ENCODE data around the gene ADD1. TPM values are rescaled to one million over a fixed set of nuclear protein-coding genes. Genes with fewer than 3 reads are reported as not detected.

Gene ADD1
- total and polyA plus RNA-seq, 9 donors, result 165 to 216 (median 177) TPM

DNA sequence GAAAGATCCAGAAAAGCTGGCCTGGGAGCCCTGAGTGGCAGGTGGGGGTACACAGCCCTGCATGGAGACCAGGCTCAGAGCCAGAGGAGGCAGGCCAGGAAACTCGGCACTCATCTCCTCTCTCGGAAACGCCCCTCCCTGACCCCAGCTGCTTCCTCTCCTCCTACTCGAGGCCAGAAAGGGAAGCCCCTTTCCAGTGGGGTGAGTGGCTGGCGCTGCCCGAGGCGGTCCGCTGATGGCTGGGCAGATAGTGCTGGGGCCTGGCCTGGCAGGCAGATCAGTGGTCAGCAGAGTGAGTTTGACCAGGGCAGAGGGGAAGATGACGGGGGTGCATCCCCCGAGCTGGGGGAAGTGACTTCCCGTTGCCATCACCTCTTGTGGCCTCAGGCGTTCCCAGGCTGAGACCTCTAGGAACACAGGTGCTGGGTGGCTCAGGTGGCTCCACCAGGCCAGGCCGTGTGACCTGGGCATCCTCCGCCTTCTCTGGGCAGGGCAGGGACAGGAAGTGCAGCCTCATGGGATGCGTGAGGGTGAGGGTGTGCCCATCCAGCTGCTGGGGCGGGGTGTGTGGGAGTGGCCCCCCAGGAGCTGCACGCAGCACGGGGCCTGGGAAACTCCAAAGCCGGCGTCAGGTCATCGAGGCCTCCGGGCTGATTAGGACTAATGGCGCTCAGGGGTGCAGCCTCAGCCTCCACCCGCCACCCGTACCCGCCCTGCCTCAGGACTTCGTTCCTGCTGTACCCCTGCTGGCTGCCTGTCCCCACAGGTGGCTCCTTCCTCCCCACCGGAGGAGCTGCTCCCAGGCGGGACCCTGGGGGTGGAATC is 45.0 kb upstream of the ADD1 start:
- Histone ChIP-seq H3K4me3 (ENCODE audit: low read length) (peak overlapping the region; percentile 14), H3K36me3 (ENCODE audit: control insufficient read depth, insufficient read depth, low read length) (no peaks in the 10 kb centered on the region), H3K4me1 (ENCODE audit: control insufficient read depth, insufficient read depth, low read length) (peaks cover 94% of the 10 kb centered on the region), H3K27me3 (ENCODE audit: control insufficient read depth, insufficient read depth, low read length) (peaks cover 3% of the 10 kb centered on the region), H3K9me3 (replicated peaks; ENCODE audit: control insufficient read depth, low read depth, low read length) (no peaks in the 10 kb centered on the region), H3K27ac (ENCODE audit: low read length) (peak overlapping the region; percentile 97)
- WGBS (ENCODE audit: insufficient coverage), result 27% methylated on average over 8 of the region's 29 CpGs
- DNase-seq, result peak; percentile 90

DNA sequence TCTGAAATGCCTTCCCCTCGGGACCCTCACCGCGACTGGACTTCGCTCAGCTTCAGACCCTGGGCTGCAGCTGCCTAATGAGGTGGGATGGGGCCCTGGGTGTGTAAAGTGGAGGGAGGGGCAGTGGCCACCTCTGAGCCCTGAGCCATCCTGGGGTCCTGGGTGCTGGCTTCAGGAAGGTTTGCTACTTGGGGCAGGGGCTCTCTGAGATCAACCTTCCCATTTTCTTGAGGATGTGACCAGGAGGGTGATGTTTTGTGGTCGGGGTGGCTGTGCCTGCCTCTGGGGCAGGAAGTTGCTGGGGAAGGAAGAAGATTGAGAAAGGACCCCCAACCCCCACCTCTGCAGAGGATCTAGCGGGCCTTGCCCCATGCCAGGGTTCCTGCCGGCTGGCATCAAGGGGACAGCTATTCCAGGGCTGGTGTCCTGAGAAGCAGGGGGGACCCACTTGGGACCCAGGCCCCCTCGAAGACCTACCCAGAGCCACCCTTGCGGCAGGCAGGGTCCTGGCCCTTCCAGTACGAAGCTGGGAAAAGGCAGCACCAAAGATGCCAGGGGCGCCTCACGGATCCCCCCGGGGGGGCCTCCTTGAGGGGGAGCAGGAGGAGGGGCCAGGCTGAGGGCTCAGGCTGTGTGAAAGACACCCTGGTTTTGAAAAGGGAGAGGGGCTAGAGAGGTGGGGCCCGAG is 44.3 kb upstream of the ADD1 start:
- Histone ChIP-seq H3K27ac (ENCODE audit: low read length) (peak overlapping the region; percentile 97), H3K36me3 (ENCODE audit: control insufficient read depth, insufficient read depth, low read length) (no peaks in the 10 kb centered on the region), H3K27me3 (ENCODE audit: control insufficient read depth, insufficient read depth, low read length) (no peaks in the 10 kb centered on the region), H3K9me3 (replicated peaks; ENCODE audit: control insufficient read depth, low read depth, low read length) (no peaks in the 10 kb centered on the region), H3K4me1 (ENCODE audit: control insufficient read depth, insufficient read depth, low read length) (peaks cover 93% of the 10 kb centered on the region), H3K4me3 (ENCODE audit: low read length) (peak overlapping the region; percentile 4)
- peak; percentile 28 for DNase-seq
- 44% methylated on average over 11 of the region's 14 CpGs for WGBS (ENCODE audit: insufficient coverage)

GRCh38 chr4:2799971-2800690 is 43.5 kb upstream of the ADD1 start:
- peak overlapping the region; percentile 4 for H3K4me3 ChIP-seq (ENCODE audit: low read length)
- peak overlapping the region; percentile 97 for H3K27ac ChIP-seq (ENCODE audit: low read length)
- no peaks in the 10 kb centered on the region for H3K36me3 ChIP-seq (ENCODE audit: control insufficient read depth, insufficient read depth, low read length)
- peak; percentile 29 for DNase-seq
- no peaks in the 10 kb centered on the region for H3K9me3 ChIP-seq (replicated peaks; ENCODE audit: control insufficient read depth, low read depth, low read length)
- no peaks in the 10 kb centered on the region for H3K27me3 ChIP-seq (ENCODE audit: control insufficient read depth, insufficient read depth, low read length)
- WGBS (ENCODE audit: insufficient coverage), result 50% methylated on average over 22 of the region's 23 CpGs
- H3K4me1 ChIP-seq (ENCODE audit: control insufficient read depth, insufficient read depth, low read length), result peaks cover 93% of the 10 kb centered on the region

DNA sequence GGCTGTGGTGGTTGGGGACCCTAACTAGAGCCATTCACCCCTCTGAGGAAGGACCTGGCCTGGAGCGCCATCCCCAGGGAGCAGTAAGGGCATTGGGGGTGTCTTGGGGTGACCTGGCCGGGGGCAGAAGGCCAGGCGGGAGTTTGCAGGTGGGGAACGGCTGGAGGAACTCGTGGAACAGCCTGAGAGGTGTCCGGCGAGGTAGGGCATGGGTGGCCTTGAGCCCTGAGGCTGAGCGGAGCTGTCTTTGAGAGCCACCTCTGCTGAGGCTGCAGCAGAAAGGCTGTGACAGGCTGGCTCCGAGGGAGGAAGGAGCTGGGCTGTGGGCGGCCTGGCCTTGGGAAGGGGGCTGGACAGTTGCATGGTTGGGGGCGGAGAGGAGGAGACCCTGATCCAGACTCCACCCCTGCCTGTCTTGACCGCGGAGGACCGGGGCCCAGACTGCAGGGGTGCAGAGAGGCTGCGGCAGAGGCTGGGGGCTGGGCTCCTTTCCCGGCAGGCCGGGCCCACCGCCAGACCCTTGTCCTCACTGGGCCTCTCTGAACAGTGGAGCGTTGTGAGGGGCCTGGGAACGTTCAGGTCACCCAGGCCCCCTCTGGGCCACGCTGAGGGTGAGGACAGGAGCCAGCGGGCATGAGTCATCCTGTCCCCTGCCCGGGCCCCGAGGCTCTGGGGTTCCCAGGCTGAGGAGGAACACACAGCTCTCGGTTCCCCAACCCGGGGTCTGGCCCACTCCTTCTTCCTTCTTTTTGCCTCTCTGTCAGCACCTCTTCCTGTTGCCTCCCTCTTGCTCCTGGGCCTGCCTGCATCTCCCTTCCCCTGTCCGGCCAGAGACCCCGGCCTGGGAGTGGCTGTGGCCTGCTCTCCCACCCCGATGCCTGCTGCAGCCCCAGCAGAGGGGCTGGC is 42.7 kb upstream of the ADD1 start:
- H3K4me3 ChIP-seq (ENCODE audit: low read length), result no peak overlapping the region
- peaks cover 93% of the 10 kb centered on the region for H3K4me1 ChIP-seq (ENCODE audit: control insufficient read depth, insufficient read depth, low read length)
- WGBS (ENCODE audit: insufficient coverage), result 5% methylated on average over 24 of the region's 29 CpGs

DNA sequence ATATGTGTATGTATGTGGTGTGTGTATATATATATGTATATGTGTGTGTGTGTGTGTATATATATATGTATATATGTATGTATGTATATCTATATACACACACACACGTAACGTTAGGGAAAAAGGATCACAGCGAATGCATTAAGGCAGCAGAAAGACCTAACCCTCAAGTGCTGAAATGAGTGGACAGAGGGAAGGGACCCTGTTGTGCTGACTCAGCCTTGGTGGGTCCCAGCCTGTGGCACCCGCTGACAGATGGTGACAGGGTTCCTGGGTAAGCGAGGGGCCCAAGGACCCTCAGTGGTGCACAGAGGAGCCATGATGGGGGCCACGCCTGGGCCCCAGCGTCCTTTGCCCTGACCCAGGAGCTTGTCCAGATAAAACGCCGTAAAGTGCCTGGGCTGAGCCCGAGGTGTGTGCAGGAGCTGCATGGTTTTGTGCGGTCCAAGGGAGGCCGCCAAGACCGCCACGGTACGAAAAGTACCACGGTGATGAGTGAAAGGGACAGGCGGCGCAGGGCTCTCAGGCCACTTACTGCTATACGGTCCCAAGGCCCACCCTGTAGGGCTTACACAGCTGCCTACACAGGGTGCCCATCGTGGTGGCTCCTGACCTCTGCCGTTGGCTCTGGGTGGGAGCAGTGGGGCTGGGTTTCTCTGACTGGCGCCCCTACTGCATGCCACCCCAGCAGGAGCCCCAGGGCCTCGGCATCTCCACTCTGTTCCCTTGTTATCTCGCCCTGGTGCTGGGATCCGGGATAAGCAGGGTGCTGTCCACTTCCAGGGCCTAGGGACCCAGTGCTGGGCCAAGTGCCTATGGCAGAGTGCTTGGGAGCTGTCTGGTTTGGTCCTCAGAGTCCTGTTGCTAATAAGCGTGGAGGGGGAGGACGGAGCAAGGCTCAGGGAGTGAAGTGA is 40.8 kb upstream of the ADD1 start:
- peaks cover 93% of the 10 kb centered on the region for H3K4me1 ChIP-seq (ENCODE audit: control insufficient read depth, insufficient read depth, low read length)
- H3K27ac ChIP-seq (ENCODE audit: low read length), result no peak overlapping the region
- no peaks in the 10 kb centered on the region for H3K36me3 ChIP-seq (ENCODE audit: control insufficient read depth, insufficient read depth, low read length)
- H3K27me3 ChIP-seq (ENCODE audit: control insufficient read depth, insufficient read depth, low read length), result no peaks in the 10 kb centered on the region
- H3K4me3 ChIP-seq (ENCODE audit: low read length), result no peak overlapping the region
- no peaks in the 10 kb centered on the region for H3K9me3 ChIP-seq (replicated peaks; ENCODE audit: control insufficient read depth, low read depth, low read length)
- peak; percentile 4 for DNase-seq
- WGBS (ENCODE audit: insufficient coverage), result 87% methylated on average over 24 of the region's 27 CpGs

More for the DNA sequence above, 42.7 kb upstream of the ADD1 start:
- Histone ChIP-seq H3K36me3 (ENCODE audit: control insufficient read depth, insufficient read depth, low read length) (no peaks in the 10 kb centered on the region), H3K9me3 (replicated peaks; ENCODE audit: control insufficient read depth, low read depth, low read length) (no peaks in the 10 kb centered on the region), H3K27ac (ENCODE audit: low read length) (peak overlapping the region; percentile 97), H3K27me3 (ENCODE audit: control insufficient read depth, insufficient read depth, low read length) (no peaks in the 10 kb centered on the region)
- DNase-seq, result peak; percentile 97

- Histone ChIP-seq H3K4me3 (ENCODE audit: low read length) (no peak overlapping the region), H3K27me3 (ENCODE audit: control insufficient read depth, insufficient read depth, low read length) (no peaks in the 10 kb centered on the region), H3K36me3 (ENCODE audit: control insufficient read depth, insufficient read depth, low read length) (peaks cover 2% of the 10 kb centered on the region), H3K4me1 (ENCODE audit: control insufficient read depth, insufficient read depth, low read length) (peaks cover 84% of the 10 kb centered on the region), H3K9me3 (replicated peaks; ENCODE audit: control insufficient read depth, low read depth, low read length) (no peaks in the 10 kb centered on the region), H3K27ac (ENCODE audit: low read length) (no peak overlapping the region)
- 83% methylated on average over 17 of the region's 20 CpGs for WGBS (ENCODE audit: insufficient coverage)
- DNase-seq, result no peak
These were observed 39.8 kb upstream of the ADD1 start for GRCh38 chr4:2803624-2804448.

DNA sequence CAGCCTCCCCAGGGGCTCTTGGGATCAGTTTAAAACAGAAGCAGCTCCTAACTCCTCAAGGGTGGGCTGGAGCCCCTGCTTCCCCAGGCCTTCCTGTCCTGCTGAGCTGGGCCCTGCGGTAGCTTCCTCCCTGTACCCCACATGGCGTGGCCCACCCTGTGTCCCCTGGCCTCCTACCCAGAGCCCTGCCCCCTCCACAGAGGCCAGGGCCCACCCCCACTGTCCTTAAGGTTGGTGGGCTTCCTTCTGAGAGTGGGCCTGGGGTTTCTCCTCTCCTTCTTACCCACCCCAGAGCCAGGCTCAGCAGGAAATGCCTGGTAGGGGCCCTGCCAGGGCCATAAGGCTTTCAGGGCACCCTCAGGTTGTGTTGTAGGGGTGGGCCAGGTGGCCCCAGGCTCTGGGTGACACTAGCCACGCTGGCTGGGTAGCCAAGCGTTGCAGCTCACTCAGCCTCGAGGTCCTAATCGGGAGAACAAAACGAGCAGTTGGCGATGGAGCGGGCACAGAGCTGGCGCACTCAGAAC is 39.1 kb upstream of the ADD1 start:
- Histone ChIP-seq H3K27ac (ENCODE audit: low read length) (no peak overlapping the region), H3K36me3 (ENCODE audit: control insufficient read depth, insufficient read depth, low read length) (peaks cover 2% of the 10 kb centered on the region), H3K27me3 (ENCODE audit: control insufficient read depth, insufficient read depth, low read length) (no peaks in the 10 kb centered on the region), H3K4me3 (ENCODE audit: low read length) (no peak overlapping the region), H3K9me3 (replicated peaks; ENCODE audit: control insufficient read depth, low read depth, low read length) (no peaks in the 10 kb centered on the region), H3K4me1 (ENCODE audit: control insufficient read depth, insufficient read depth, low read length) (peaks cover 82% of the 10 kb centered on the region)
- DNase-seq, result no peak
- 83% methylated on average over 9 of the region's 10 CpGs for WGBS (ENCODE audit: insufficient coverage)

DNA sequence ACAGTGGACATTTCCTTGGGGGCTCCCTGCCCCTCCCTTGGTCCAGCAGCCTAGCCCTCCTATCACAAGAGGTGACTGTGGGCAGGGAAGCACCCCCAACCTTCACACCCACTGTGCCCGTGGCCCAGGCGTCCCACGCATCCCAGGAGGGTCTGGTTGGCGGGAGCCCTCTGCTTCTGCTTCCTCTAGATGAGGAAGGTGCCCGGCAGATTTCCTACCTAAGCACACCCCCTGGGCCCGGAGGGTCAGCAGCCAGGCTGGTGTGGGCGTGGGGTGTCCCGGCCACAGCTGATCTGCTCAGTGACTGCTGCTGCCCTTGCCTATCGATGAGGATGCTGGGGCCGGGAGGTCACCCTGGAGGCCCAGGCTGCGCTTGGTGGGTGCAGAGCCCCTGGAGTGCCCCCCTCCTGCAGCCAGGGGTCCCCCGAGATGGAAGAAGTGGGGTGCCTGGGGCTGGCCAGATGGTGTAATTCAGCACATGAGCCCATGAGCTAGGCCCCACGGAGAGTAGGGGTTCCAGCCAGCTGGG is 38.6 kb upstream of the ADD1 start:
- Histone ChIP-seq H3K4me3 (ENCODE audit: low read length) (no peak overlapping the region), H3K36me3 (ENCODE audit: control insufficient read depth, insufficient read depth, low read length) (peaks cover 6% of the 10 kb centered on the region), H3K27ac (ENCODE audit: low read length) (no peak overlapping the region), H3K4me1 (ENCODE audit: control insufficient read depth, insufficient read depth, low read length) (peaks cover 82% of the 10 kb centered on the region), H3K9me3 (replicated peaks; ENCODE audit: control insufficient read depth, low read depth, low read length) (no peaks in the 10 kb centered on the region), H3K27me3 (ENCODE audit: control insufficient read depth, insufficient read depth, low read length) (no peaks in the 10 kb centered on the region)
- DNase-seq, result no peak
- WGBS (ENCODE audit: insufficient coverage), result 82% methylated on average over 12 of the region's 13 CpGs

Data from muscle of leg (tissue), 11 donors.